Activated T-helper 1 cell treated with anti-CD3 and anti-CD28 coated beads, Interleukin-2, amount 50 U/mL, for 16 hours (primary cell): Measurements from ENCODE around the gene RND3.

ENCODE experiments used
- DNase-seq, 2 donors: peaks; one replicate each; pipeline ENCODE4 v3.0.0-alpha.2; 2020; ENCODE audit warnings: low read depth in 1 of 2, low spot score in 1 of 2

RND3 gene

DNA sequence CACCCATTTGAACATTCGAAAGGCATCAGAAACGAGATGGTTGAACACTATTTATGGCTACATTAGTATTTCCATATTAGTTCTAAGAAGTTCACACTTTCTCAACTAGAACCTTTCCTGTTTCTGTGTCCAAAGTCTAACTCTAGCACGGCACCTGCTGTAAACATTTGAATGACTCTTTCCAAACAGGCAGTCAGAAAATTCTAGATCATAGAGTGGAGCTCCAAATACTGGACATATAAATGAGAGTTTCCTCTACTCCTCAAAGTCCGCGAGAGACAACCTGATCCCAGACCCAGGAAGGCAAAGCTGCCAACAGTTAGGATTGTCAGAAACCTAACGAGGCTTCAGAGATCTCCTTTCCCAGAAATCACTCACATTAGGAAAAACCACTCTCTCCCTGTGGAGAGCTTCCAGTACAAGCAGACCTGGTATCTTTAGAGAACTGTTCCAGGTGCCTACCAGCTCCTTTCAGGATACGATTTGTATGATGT lies 10.6 kb downstream of the RND3 start:
- no peak for DNase-seq

GRCh38 chr2:150476286-150476685 lies 11.2 kb downstream of the RND3 start:
- DNase-seq: no peak

DNA sequence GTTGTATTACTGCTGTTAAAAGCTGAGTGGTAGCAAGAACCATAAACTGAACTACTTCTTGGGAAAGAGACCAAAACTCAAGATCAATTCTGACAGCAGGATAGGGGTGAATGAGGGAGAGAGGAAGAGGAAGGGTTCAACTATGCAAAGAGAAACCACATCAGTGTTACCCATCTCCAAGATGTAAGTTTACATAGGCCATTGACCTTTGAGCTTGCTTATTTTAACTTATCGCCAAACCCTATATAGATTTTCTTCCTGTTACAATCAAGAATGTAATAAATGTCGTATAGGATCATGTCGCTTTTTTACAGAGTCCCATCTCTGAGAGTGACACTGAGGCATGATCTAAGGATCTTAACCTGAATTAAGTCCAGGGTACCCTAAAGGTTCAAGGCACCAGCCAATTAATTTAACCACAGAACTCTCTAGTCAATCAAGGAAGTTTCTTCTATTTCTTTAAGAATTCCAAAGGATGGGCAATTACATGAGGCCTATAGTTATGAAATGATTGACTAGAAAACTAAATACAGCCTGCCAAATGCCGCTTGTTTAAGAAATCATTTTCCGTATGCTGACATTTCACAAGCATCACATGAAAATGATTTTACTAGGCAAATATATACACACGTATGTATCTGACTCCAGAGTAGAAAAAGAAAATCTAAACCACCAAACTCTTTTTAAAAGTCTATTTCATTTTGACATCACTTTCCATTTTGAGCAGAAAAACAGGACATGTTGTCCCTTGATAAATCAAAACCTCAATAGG lies 11.8 kb downstream of the RND3 start:
- DNase-seq: no peak

DNA sequence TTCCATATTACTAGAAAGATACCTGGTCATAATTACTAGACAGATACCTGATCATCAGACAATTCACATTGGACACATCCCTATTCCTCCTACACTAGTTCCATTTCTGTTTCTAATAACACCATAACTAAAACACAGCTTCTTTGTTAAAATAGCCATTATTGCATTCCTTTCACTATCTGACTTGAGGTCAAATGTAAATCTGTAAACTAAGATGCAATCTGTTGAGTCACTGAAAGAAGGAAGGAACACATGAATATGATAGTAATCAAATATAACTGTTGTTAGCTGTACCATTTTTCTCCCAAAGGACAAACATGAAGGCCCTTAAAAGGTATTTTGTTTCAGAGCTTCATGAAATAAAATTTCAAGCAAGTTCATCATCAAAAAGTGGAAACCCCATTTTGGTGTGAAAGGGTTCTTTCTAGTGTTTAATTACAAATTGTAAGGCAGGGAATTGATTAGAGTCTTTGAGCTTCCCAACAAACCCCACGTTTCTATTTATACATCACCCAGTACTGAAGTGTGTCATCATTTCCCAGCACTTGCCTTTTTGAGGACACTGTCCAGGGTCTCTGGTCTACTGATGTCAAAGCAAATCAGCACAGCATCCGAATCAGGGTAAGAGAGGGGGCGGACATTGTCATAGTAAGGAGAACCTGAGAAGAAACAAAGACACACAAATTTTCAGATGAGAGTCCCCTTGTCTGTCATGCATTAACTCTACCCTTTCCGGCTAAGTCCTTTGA lies 13.0 kb downstream of the RND3 start:
- no peak for DNase-seq

DNA sequence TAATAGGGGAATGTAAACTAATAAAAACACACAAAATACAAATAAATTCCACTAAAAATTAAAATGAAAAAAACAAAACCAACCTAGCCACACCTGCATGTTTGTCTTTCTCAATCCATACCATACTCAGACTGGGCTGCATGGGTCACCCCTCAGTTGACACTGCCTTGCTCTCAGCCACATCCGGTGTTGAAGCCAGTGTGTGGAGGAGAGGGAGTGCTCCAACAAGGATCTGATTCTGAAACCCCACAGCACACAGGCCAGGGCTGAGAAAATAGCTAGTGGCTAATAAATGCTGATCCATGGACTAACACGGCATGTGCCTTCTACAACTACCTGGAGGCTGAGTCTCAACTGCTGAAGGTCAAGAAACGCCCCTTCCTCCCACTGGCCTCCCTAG lies 13.7 kb downstream of the RND3 start:
- no peak for DNase-seq

GRCh38 chr2:150472511-150472899 lies 15.0 kb downstream of the RND3 start:
- no peak for DNase-seq

GRCh38 chr2:150471813-150472510 lies 15.5 kb downstream of the RND3 start:
- no peak for DNase-seq

DNA sequence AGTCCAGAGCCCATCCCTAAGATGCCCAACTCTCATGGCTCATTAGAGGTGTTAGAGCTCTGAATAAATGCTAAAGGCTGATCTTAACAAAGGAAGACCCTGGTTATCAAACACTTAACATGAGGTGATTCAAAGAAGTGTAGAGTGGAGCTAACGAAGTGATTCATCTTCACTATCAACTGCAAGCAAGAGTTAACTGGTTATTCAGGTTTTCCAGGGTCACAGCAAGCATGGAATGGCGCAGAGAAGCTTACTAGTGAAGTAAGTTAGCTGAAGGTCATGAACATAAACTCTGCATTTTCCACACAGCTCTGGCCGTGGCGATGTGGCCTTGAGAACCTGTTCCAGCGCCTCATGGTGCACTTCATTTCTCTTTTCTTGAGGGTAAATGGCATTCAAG lies 17.0 kb downstream of the RND3 start:
- no peak for DNase-seq

- no peak for DNase-seq
These were observed 17.7 kb downstream of the RND3 start for GRCh38 chr2:150469706-150470274.

- no peak for DNase-seq
These were observed 19.0 kb downstream of the RND3 start for GRCh38 chr2:150468350-150468960.

DNA sequence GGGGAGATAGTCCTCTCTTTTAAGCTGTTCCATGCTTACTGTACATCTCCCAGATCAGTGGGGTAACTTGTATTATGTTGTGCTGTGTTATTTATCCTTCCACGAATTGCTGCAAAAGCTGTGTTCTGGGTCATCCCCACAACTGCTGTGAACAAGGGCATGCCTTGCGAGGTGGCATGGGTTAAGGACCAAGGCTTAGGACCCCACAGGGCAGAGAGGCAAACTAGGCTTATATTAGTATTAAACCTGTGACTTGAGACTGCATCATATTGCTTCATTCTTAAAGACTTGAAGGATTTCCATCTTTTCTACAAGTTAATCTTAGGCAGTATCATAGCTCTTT lies 19.9 kb downstream of the RND3 start:
- DNase-seq: no peak

GRCh38 chr2:150466741-150467620 lies 20.5 kb downstream of the RND3 start:
- DNase-seq: no peak

DNA sequence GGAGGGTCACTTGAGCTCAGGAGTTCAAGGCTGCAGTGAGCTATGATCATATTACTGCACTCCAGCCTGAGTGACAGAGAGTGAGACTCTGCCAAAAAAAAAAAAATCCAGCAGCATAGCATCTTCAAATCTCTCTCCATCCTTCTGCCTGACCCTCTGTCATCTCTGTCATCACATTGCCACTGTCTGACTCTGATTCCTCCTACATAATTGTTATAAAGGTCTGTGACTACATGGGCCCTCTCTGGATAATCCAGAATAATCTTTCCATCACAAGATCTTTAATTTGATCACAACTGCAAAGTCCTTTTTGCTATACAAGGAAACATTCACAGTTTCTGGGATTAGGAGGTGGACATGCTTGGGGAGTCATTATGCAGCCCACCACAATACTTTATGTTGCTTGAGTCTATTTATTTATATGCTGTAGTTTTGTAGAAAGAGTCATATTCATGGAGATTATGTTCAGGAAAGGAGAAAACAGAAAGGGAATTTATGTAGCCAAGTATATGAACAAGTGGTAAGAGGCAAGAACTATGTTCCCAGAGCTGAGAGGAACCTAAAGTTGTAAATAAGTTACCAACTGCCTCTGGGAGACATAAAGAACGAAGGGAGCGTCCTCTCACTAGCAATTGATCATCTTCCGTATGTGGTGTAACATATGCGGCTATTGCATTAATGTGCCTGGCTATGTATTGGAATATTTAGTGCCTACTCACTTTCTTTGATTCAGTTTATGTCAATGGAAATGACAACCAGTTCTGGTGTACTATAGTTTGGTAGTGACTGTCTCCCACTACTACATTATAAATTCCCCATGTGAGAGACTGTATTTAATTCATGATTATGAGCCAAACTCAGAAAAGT lies 21.5 kb downstream of the RND3 start:
- DNase-seq: no peak

- no peak for DNase-seq
These were observed 22.5 kb downstream of the RND3 start for GRCh38 chr2:150464986-150465385.

- no peak for DNase-seq
These were observed 23.2 kb downstream of the RND3 start for GRCh38 chr2:150464270-150464669.

- DNase-seq: no peak
These were observed 24.7 kb downstream of the RND3 start for GRCh38 chr2:150462770-150463169.

DNA sequence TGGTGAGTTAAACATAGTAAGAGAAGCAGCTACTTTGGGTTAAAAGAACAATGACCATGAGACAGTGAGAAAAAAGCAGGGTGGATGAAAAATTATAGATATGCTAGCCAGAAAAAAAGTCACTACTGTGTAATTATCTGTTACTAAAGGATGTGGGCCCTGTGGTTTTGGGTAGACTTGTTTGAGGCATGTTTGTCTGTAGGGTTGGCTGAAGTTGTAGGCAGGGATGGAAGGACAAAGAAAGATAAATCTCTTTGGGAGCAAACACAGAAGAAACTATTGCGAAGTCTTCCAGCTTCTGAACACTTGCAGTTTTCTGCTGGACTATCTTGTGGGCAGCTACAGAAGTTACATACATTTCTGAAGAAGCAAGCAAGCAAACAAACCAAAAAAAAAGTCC lies 28.2 kb downstream of the RND3 start:
- no peak for DNase-seq

DNA sequence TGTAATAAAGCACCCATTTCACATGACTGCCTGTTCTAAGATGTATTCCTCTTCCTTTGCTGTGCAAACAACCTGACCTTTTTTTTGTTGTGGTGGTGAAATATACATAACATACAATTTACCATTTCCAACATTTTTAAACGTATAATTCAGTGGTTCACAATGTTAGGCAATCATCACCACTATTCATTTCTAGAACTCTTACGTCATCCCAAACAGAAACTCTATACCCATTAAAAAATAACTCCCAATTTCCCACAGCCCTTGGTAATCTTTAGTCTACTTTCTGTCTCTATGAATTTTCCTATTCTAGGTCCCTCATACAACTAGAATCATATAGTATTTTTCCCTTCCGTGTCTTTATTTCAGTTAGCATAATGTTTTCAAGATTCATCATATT lies 36.7 kb downstream of the RND3 start:
- no peak for DNase-seq

DNA sequence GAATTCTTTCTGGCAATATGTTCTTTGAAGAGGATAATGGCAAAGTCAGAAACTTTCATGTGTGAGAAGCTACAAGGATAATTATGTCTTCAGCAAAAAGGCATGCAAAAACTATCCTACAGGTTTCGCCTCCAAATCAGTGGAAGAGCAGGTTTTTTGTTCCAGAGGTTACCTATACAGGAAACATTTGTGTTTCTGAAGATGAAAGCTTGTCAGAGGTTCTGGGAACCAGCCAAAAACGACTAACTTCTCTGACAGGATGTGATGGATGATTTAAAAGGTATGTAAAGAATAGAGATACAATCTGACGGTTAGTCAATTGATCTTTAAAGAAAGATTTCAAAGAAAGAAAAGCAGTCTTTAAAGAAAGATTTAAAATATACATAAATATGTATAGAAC lies 37.6 kb downstream of the RND3 start:
- DNase-seq: no peak
